ENCODE results near the gene FASN. TPM values are rescaled to one million over a fixed set of nuclear protein-coding genes. Genes with fewer than 3 reads are reported as not detected.

The FASN gene
- total and polyA plus RNA-seq, 2 donors (not counting 1 experiment from before 2014, with no cell fraction given), result 19.4 to 35.6 TPM

DNA sequence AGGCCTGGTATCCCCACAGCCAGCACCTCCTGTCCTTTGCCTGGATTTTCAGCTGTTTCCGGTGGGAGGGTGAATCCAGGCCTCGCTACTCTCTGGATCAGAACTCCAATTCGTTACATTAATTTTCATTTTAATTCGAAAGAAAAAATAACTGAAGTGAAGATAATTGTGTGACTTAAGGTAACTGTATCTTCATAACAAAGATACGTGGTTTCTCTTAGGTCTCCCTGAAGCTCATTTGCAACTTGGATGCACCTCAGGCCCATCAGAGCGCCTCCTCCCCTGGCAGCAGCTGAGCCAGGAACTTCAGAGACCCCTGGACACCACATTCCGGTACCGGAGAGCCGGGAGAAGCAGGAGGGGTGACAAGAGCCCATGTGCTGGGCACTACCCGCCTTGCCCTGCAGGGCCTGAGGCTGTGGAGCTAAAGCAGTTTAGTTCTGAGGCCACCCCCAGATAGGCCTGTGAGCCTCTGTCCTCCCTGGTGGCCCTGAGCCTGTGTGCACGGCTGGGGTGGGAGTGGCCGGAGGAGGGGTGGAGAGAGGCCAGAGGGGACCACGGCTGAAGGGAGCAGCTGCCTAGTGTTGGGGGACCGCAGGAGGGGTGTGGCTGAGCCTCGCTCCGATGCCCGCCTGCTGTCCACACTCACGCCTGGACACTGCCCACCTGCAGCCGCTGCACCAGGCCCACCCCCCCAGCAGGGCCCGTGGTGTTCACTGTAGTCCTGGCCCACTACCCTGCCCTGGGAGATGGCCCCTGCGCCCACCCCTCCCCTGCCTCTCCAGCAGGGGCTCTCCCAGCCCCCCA lies 21.0 kb downstream of the FASN start:
- WGBS (ENCODE audit: insufficient coverage), result 93% methylated on average over 17 of the region's 21 CpGs

More for the DNA sequence above, 21.0 kb downstream of the FASN start:
- no peak overlapping the region for H3K4me3 ChIP-seq (ENCODE audit: control extremely low read depth in 1 of 5, extremely low read depth in 1 of 5, insufficient read depth in 1 of 5, low read depth in 2 of 5, low read length in 4 of 5)
- ChIA-PET CTCF (no interaction called here), POLR2A (no interaction called here)
- no peak overlapping the region for H3K27ac ChIP-seq (ENCODE audit: low read length in 2 of 2)
- no peak overlapping the region for H3K4me2 ChIP-seq (replicated peaks; ENCODE audit: low read depth, low read length, poor library complexity, severe bottlenecking)
- H2AFZ ChIP-seq (ENCODE audit: insufficient read depth, low read depth, low read length, poor library complexity, severe bottlenecking), result no peak overlapping the region
- intact Hi-C loops (cut with micrococcal nuclease), result no loop called here
- Mint-ChIP-seq H3K27ac (no peak overlapping the region), H3K9me3 (ENCODE audit: insufficient read depth) (no peaks in the 10 kb centered on the region), H3K4me3 (no peak overlapping the region), H3K27me3 (no peaks in the 10 kb centered on the region), H3K4me1 (no peaks in the 10 kb centered on the region)
- H3K9me3 ChIP-seq (ENCODE audit: control extremely low read depth in 1 of 3, control insufficient read depth in 2 of 3, insufficient read depth in 1 of 3, low read length in 2 of 3), result no peaks in the 10 kb centered on the region
- no peak for DNase-seq
- no peaks in the 10 kb centered on the region for H4K20me1 ChIP-seq (ENCODE audit: control insufficient read depth, insufficient read depth, low read length, poor library complexity, severe bottlenecking)
- ATAC-seq (ENCODE audit: low read depth), result no peak
- no peak for TF ChIP-seq EZH2 (IDR thresholded peaks at IDR 0.05; ENCODE audit: borderline replicate concordance, insufficient read depth, low read depth, low read length, poor library complexity, severe bottlenecking)
- TF ChIP-seq, protein P1, sequence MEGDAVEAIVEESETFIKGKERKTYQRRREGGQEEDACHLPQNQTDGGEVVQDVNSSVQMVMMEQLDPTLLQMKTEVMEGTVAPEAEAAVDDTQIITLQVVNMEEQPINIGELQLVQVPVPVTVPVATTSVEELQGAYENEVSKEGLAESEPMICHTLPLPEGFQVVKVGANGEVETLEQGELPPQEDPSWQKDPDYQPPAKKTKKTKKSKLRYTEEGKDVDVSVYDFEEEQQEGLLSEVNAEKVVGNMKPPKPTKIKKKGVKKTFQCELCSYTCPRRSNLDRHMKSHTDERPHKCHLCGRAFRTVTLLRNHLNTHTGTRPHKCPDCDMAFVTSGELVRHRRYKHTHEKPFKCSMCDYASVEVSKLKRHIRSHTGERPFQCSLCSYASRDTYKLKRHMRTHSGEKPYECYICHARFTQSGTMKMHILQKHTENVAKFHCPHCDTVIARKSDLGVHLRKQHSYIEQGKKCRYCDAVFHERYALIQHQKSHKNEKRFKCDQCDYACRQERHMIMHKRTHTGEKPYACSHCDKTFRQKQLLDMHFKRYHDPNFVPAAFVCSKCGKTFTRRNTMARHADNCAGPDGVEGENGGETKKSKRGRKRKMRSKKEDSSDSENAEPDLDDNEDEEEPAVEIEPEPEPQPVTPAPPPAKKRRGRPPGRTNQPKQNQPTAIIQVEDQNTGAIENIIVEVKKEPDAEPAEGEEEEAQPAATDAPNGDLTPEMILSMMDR (IDR thresholded peaks at IDR 0.05), result no peak
- H3K4me1 ChIP-seq (ENCODE audit: control insufficient read depth in 2 of 2, insufficient read depth in 2 of 2, low read length in 2 of 2), result no peaks in the 10 kb centered on the region
- no peaks in the 10 kb centered on the region for H3K79me2 ChIP-seq (ENCODE audit: control insufficient read depth, insufficient read depth, low read length)
- no peaks in the 10 kb centered on the region for H3K27me3 ChIP-seq (replicated peaks in 1 of 4; ENCODE audit: control extremely low read depth in 1 of 4, control insufficient read depth in 3 of 4, insufficient read depth in 4 of 4, low read length in 3 of 4)
- H3K9ac ChIP-seq (ENCODE audit: low read length), result no peak overlapping the region
- H3K36me3 ChIP-seq (replicated peaks in 1 of 2; ENCODE audit: control extremely low read depth in 1 of 2, control insufficient read depth in 1 of 2, extremely low read depth in 1 of 2, insufficient read depth in 2 of 2, low read length in 1 of 2), result peaks cover 0 to 15% of the 10 kb centered on the region in 2 experiments

Measured in B cell (primary cell).